Measurements from ENCODE around the gene THTPA. TPM values are rescaled to one million over a fixed set of nuclear protein-coding genes. Genes with fewer than 3 reads are reported as not detected.

The THTPA gene
- total and polyA plus RNA-seq, 11 donors: 9.1 to 30.9 (median 18.9) TPM

DNA sequence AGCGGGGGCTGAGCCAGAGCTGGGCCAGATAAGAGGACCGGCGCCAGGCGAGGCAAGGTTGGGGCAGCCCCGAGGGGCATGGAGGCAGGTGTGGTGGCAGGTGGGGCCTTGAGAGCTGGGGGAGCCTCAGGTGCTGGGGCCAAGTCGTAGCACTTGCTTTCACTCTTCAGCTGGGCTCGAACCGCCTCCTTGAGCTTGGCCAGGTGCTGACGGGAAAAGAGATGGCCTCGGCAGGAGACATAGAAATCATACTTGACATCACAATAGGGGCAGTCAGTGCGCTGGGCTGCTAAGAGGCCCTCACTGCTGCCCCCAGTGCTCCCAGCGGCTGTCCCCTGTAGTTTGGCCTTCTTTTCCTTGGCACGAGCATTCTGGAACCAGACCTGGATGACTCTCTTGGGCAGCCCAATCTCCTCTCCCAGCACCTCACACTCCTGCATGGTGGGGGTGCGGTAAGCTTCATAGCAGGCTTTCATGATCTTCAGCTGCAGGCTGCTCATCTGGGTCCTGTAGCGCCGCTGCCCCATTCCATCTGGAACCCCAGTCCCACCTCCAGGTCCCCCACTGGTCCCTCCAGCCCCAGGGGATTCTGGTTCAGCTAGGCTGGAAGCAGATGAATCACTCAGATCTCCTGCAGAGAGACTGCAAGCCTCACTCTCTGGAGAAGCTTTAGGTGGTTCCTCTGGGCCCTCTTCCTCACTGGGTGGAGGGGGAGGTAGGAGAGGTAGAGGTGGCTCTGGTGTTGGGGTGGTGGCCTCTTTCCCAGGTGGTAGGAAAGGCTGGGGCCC lies 32.6 kb upstream of the THTPA start:
- H3K4me3 ChIP-seq: no peak overlapping the region
- ATAC-seq: no peak
- H3K36me3 ChIP-seq: no peaks in the 10 kb centered on the region
- TF ChIP-seq, protein P1, sequence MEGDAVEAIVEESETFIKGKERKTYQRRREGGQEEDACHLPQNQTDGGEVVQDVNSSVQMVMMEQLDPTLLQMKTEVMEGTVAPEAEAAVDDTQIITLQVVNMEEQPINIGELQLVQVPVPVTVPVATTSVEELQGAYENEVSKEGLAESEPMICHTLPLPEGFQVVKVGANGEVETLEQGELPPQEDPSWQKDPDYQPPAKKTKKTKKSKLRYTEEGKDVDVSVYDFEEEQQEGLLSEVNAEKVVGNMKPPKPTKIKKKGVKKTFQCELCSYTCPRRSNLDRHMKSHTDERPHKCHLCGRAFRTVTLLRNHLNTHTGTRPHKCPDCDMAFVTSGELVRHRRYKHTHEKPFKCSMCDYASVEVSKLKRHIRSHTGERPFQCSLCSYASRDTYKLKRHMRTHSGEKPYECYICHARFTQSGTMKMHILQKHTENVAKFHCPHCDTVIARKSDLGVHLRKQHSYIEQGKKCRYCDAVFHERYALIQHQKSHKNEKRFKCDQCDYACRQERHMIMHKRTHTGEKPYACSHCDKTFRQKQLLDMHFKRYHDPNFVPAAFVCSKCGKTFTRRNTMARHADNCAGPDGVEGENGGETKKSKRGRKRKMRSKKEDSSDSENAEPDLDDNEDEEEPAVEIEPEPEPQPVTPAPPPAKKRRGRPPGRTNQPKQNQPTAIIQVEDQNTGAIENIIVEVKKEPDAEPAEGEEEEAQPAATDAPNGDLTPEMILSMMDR (IDR thresholded peaks at IDR 0.05): no peak
- no peak for TF ChIP-seq POLR2A (IDR thresholded peaks at IDR 0.05)
- H3K4me1 ChIP-seq: no peaks in the 10 kb centered on the region
- H3K9me3 ChIP-seq: no peaks in the 10 kb centered on the region
- intact Hi-C loops (cut with DNase I): no loop called here
- WGBS, 4 donors: 89 to 92% (median 92%) methylated on average over 16 of the region's 16 CpGs
- no peak for DNase-seq
- no peaks in the 10 kb centered on the region for H3K27me3 ChIP-seq
- no peak overlapping the region for H3K27ac ChIP-seq

DNA sequence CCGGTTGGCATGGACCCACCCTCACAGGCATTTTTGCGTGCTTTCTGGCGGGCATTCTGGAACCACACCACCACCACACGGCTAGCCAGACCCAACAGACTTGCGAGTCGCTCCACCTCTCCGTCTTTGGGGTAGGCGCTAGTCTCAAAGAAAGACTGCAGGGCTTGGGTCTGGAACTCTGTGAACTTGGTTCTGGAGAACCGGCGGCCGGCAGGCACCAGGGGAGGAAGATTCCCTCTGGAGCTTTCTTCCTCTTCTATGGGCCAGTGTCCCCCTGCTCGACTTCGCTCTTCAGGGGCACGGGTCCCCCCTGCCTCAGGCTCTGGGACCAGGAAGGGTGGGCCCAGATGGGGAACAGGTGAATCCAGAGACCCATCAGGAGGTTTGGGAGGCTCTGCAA lies 31.1 kb upstream of the THTPA start:
- WGBS, 4 donors: 93 to 96% (median 95%) methylated on average over 13 to 14 of the region's 14 CpGs
- H3K4me1 ChIP-seq: no peaks in the 10 kb centered on the region
- H3K27ac ChIP-seq: no peak overlapping the region
- no peaks in the 10 kb centered on the region for H3K9me3 ChIP-seq
- ATAC-seq (no peak), DNase-seq (no peak)
- intact Hi-C loops (cut with DNase I): loop anchor here in 1 of 10 donors (5.0 kb wide), 1 partner anchor 33 kb away; no protein-coding TSS in a partner anchor
- no peak overlapping the region for H3K4me3 ChIP-seq
- TF ChIP-seq POLR2A (IDR thresholded peaks at IDR 0.05): no peak
- TF ChIP-seq, protein P1 (IDR thresholded peaks at IDR 0.05): no peak
- H3K27me3 ChIP-seq: no peaks in the 10 kb centered on the region
- H3K36me3 ChIP-seq: no peaks in the 10 kb centered on the region

DNA sequence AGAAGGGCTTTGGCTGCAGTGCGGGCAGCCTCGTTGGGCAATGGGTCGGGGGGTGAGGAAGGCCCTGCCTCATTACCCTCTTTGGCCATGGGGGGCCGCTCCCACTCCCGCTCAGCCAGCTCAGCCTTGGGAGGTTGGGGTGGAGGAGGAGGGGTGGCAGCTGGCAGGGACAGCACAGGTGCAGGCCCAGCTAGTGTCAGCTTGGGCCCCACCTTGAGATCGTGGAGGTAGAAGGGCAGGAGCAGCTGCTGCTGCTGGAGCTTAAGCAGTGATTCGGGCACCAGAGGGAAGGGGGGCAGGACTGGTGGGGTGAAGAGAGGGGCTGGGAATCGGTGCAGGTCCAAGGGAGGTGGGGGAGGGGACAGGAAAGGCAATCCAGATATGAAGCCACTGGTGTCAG lies 30.5 kb upstream of the THTPA start:
- intact Hi-C loops (cut with DNase I): loop anchor here in 1 of 10 donors (5.0 kb wide), 1 partner anchor 33 kb away; no protein-coding TSS in a partner anchor
- Histone ChIP-seq H3K36me3 (no peaks in the 10 kb centered on the region), H3K4me3 (no peak overlapping the region), H3K4me1 (peaks cover 0 to 2% (median 0%) of the 10 kb centered on the region in 12 donors), H3K27me3 (no peaks in the 10 kb centered on the region), H3K9me3 (no peaks in the 10 kb centered on the region), H3K27ac (no peak overlapping the region)
- ATAC-seq (no peak), DNase-seq (no peak)
- 77 to 86% (median 84%) methylated on average over 3 to 8 of the region's 8 CpGs for WGBS, 4 donors
- no peak for TF ChIP-seq POLR2A (IDR thresholded peaks at IDR 0.05)
- TF ChIP-seq, protein P1 (IDR thresholded peaks at IDR 0.05): no peak

DNA sequence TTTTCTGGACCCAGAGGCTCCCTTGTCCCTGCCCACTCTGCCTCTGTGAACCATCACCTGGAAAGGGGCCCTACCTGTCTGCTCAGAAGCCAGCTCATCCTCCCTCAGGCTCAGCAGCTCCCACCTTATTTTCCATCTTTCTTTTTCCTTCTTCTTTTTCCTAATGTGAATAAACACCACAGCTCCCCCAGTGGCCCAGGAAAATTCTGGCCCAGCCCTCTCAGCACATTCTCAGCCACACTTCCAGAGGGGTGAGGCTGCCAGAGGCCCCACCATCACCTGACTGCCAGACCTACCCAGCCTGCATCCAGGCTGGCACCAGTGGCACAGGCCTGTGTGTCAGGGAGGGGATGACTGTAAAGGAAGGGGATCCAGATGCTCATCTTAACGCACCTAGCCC lies 27.5 kb upstream of the THTPA start:
- intact Hi-C loops (cut with DNase I): loop anchor here in 1 of 10 donors (5.0 kb wide), 1 partner anchor 36 kb away; no protein-coding TSS in a partner anchor
- no peak overlapping the region for H3K4me3 ChIP-seq
- DNase-seq (no peak), ATAC-seq (no peak)
- H3K9me3 ChIP-seq: no peaks in the 10 kb centered on the region
- H3K36me3 ChIP-seq: no peaks in the 10 kb centered on the region
- peaks cover 0 to 5% (median 0%) of the 10 kb centered on the region in 12 donors for H3K4me1 ChIP-seq
- TF ChIP-seq, protein P1 (IDR thresholded peaks at IDR 0.05): no peak
- TF ChIP-seq POLR2A (IDR thresholded peaks at IDR 0.05): no peak
- no peak overlapping the region for H3K27ac ChIP-seq
- 70 to 86% (median 74%) methylated on average over 1 of the region's 1 CpG for WGBS, 4 donors
- H3K27me3 ChIP-seq: no peaks in the 10 kb centered on the region
